BJ (cell line): ENCODE data around the gene FAM25A. TPM values are rescaled to one million over a fixed set of nuclear protein-coding genes. Genes with fewer than 3 reads are reported as not detected.
"Not testable (repeated sequence)": the region's sequence is repeated elsewhere in the genome, so short reads cannot be mapped to it uniquely, and the experiment has no call there.

Experiments used
- CTCF ChIA-PET: fragments of 350-600 bp; formaldehyde crosslinking; extraction: SDS; loops from one replicate; lab custom pipeline; 2021; ENCODE audit warnings: antibody characterized with exemption, inconsistent platforms; lab: Yijun Ruan, JAX
- POLR2A ChIA-PET: fragments of 300-600 bp; sonication (Branson Sonifier 250); formaldehyde crosslinking; extraction: SDS; loops from one replicate; lab custom pipeline; 2021; ENCODE audit warnings: antibody characterized with exemption; lab: Charles Lee
- DNase-seq: peaks from one replicate; pipeline ENCODE4 v3.0.0-alpha.2; 2011; ENCODE audit warnings: low read depth
- H3K27me3 ChIP-seq: 2 replicates; pipeline ENCODE4 v1.6.0; 2011; ENCODE audit warnings: low read length; ENCODE audit not compliant: control insufficient read depth, insufficient read depth
- H3K36me3 ChIP-seq: 2 replicates; pipeline ENCODE4 v1.5.1; 2011; ENCODE audit warnings: low read length; ENCODE audit not compliant: control insufficient read depth, insufficient read depth
- H3K4me3 ChIP-seq: 2 replicates; pipeline ENCODE4 v1.5.1; 2011; ENCODE audit warnings: low read depth, mild to moderate bottlenecking, control low read depth, low read length
- polyA plus RNA-seq: library from polyadenylated mRNA; depleted of rRNA; stranded (reverse); fragments of >200 nt; gene quantifications from 2 replicates; pipeline ENCODE4 v1.2.3, GENCODE V29; 2011
- TF ChIP-seq, protein P1 (sequence below): IDR thresholded peaks from 2 replicates; pipeline ENCODE4 v1.5.1; 2011; ENCODE audit warnings: low read depth, mild to moderate bottlenecking, control low read depth, inconsistent platforms, low read length, moderate library complexity; ENCODE audit not compliant: insufficient read depth

FAM25A gene
- polyA plus RNA-seq, 1 experiment, result not detected

GRCh38 chr10:87030912-87031635 is 11.0 kb downstream of the FAM25A start:
- ChIA-PET POLR2A (no interaction called here), CTCF (no interaction called here)
- DNase-seq, result no peak
- H3K4me3 ChIP-seq, result no peak overlapping the region
- no peaks in the 10 kb centered on the region for H3K36me3 ChIP-seq
- TF ChIP-seq, protein P1, sequence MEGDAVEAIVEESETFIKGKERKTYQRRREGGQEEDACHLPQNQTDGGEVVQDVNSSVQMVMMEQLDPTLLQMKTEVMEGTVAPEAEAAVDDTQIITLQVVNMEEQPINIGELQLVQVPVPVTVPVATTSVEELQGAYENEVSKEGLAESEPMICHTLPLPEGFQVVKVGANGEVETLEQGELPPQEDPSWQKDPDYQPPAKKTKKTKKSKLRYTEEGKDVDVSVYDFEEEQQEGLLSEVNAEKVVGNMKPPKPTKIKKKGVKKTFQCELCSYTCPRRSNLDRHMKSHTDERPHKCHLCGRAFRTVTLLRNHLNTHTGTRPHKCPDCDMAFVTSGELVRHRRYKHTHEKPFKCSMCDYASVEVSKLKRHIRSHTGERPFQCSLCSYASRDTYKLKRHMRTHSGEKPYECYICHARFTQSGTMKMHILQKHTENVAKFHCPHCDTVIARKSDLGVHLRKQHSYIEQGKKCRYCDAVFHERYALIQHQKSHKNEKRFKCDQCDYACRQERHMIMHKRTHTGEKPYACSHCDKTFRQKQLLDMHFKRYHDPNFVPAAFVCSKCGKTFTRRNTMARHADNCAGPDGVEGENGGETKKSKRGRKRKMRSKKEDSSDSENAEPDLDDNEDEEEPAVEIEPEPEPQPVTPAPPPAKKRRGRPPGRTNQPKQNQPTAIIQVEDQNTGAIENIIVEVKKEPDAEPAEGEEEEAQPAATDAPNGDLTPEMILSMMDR, result no peak
- H3K27me3 ChIP-seq, result no peaks in the 10 kb centered on the region

DNA sequence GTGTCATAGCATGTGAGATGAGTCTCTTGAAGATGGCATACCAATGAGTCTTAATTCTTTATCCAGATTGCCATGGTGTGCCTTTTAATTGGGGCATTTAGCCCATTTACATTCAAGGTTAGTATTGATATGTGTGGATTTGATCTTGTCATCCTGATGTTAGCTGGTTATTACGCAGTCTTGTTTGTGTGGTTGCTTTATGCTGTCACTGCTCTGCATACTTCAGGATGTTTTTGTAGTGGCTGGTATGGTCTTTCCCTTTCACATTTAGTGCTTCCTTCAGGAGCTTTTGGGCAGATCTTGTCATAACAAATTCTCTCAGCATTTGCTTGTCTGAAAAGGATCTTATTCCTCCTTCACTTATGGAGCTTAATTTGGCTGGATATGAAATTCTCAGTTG is 16.5 kb downstream of the FAM25A start:
- no peaks in the 10 kb centered on the region for H3K27me3 ChIP-seq
- CTCF ChIA-PET, result interaction anchor here (1.1 kb wide), 1 partner anchor 18 kb away, joined by 5 read pairs; no protein-coding TSS in a partner anchor
- no peaks in the 10 kb centered on the region for H3K36me3 ChIP-seq
- DNase-seq, result no peak
- TF ChIP-seq, protein P1, result no peak
- POLR2A ChIA-PET, result no interaction called here
- H3K4me3 ChIP-seq, result no peak overlapping the region

GRCh38 chr10:87038286-87038717 is 18.2 kb downstream of the FAM25A start:
- Histone ChIP-seq H3K36me3 (no peaks in the 10 kb centered on the region), H3K4me3 (no peak overlapping the region), H3K27me3 (no peaks in the 10 kb centered on the region)
- POLR2A ChIA-PET, result no interaction called here
- TF ChIP-seq, protein P1, result no peak
- no peak for DNase-seq
- CTCF ChIA-PET, result interaction anchor here (0.9 kb wide), 1 partner anchor 9 kb away, joined by 3 read pairs; no protein-coding TSS in a partner anchor

- ChIA-PET CTCF (interaction anchor here (0.9 kb wide), 1 partner anchor 9 kb away, joined by 3 read pairs; no protein-coding TSS in a partner anchor), POLR2A (no interaction called here)
- TF ChIP-seq, protein P1, result no peak
- H3K36me3 ChIP-seq, result no peaks in the 10 kb centered on the region
- no peak overlapping the region for H3K4me3 ChIP-seq
- H3K27me3 ChIP-seq, result no peaks in the 10 kb centered on the region
- DNase-seq, result no peak
Observed at GRCh38 chr10:87038786-87039185, 18.7 kb downstream of the FAM25A start.

DNA sequence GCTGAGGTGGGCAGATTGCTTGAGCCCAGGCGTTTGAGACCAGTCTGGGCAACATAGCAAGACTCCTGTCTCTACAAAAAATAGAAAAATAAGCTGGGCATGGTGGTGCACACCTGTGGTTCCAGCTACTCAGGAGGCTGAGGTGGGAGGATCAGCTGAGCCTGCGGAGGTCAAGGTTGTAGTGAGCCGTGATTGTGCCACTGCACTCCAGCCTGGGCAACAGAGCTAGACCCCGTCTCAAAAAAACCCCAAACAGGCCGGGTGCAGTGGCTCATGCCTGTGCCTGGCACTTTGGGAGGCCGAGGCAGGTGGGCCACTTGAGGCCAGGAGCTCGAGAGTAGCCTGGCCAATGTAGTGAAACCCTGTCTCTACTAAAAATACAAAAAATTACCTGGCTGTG is 23.5 kb downstream of the FAM25A start:
- H3K4me3 ChIP-seq, H3K36me3 ChIP-seq, POLR2A ChIA-PET, DNase-seq, H3K27me3 ChIP-seq: not testable (repeated sequence)
- CTCF ChIA-PET, result interaction anchor here (0.7 kb wide), 1 partner anchor 21 kb away, joined by 3 read pairs; no protein-coding TSS in a partner anchor
